Activated T-cell treated with anti-CD3 and anti-CD28 coated beads, Interleukin-2, amount 50 U/mL, for 48 hours (primary cell): ENCODE measurements around the gene CCS.
"Not testable (repeated sequence)": the region's sequence is repeated elsewhere in the genome, so short reads cannot be mapped to it uniquely, and the experiment has no call there.

Experiments used
- DNase-seq, 2 experiments: peaks; one replicate each; pipeline ENCODE4 v3.0.0-alpha.2; 2020

Gene CCS

DNA sequence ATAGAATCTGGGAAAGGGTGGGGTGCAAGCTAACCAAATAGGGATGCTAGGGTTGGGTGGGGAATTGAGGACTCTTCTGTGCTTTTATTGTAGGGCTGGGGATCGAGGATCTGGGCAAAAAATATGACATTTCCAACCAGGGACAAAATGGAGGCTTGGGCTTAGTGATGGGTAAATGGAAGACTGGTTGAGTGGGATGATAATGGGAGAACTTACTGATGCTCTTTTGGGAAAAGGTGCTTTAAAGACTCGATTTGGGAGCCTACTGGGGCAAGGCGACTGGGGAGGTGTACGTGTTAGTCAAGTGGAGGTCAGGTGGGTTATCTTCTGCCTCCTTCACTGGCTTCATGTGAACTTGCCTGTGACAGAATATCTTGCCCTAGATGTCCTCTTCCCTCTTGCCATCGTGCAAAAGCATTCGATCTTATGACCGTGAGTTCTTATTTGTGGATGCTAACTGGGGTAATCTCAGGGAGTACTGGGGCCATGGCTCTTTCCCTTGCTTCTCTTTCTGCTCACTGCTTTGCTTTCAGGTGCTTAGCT is 35.1 kb downstream of the CCS start:
- no peak for DNase-seq

GRCh38 chr11:66629356-66629755 is 36.4 kb downstream of the CCS start:
- no peak for DNase-seq

DNA sequence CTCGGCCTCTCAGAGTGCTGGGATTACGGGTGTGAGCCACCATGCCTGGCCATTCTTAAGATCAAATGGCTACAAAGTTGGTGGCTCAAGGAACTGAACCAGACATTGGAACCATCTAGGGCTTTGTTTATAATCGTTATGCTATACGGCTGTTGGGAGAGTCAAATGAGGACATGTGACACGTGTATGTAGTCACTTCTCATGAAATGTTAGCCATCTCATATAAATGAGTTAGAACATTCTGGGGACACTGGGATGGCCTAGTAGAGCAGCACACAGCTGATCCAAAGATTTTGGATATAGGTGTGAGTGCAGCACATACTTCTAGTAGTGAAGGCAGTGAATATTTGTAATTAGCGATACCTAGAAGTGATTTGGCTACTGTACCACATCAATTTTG is 38.9 kb downstream of the CCS start:
- DNase-seq: no peak

GRCh38 chr11:66632952-66633351 is 40.0 kb downstream of the CCS start:
- DNase-seq: no peak

- DNase-seq: no peak
These were observed 43.4 kb downstream of the CCS start for GRCh38 chr11:66636411-66636810.

DNA sequence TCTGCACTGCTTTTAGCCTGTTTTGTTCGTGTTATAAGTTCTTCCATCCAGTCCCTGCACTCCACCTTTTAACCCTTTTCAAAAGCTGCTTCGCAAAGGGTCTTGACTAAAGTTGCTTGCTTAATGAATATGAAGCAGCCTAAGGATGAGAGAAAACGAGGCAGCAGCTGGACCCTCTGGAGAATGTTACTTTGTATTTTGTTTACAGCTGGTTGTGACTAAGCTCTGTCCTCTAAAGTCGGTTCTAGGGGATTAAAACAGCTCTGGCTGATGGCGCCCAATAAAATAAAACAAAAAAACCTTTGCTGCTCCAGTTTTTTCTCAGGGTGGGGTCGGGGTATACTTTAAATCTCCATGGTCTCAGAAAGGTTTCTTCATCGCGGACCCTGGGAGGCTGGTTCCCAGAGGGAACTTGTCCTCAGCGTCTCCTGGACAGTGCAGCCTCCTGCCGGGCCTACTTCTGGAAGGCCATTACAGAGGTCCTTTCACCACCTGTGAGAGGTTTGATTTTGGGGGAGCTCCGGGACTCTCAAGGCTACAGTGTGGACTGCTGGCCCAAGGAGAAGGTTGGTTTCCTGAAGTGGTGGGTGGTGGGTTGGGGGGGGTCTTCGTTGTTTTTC is 44.7 kb downstream of the CCS start:
- no peak for DNase-seq

GRCh38 chr11:66638177-66639065 is 45.4 kb downstream of the CCS start, which contains the start of gene RBM4:
TSS of gene RBM4 (plus strand) at chr11:66638703. CDS start at chr11:66639712, 1,009 bp downstream.
- DNase-seq: peak; percentile 95

- peak in 1 of 2 experiments; percentile 53 for DNase-seq
These were observed 46.3 kb downstream of the CCS start for GRCh38 chr11:66639066-66639813.

DNA sequence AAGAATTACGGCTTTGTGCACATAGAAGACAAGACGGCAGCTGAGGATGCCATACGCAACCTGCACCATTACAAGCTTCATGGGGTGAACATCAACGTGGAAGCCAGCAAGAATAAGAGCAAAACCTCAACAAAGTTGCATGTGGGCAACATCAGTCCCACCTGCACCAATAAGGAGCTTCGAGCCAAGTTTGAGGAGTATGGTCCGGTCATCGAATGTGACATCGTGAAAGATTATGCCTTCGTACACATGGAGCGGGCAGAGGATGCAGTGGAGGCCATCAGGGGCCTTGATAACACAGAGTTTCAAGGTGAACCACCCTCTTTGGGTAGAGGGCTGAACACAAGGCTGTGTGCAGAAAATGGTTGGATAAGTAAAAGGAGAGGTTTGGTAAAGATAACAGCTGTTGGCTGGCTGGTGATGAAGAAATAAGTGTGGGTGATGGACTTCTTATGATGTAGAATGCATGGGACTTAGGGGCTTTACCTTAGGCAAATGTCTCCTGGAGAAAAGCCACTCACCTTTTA is 46.9 kb downstream of the CCS start:
- DNase-seq: not testable (repeated sequence)

GRCh38 chr11:66641834-66642233 is 48.8 kb downstream of the CCS start:
- DNase-seq: no peak

DNA sequence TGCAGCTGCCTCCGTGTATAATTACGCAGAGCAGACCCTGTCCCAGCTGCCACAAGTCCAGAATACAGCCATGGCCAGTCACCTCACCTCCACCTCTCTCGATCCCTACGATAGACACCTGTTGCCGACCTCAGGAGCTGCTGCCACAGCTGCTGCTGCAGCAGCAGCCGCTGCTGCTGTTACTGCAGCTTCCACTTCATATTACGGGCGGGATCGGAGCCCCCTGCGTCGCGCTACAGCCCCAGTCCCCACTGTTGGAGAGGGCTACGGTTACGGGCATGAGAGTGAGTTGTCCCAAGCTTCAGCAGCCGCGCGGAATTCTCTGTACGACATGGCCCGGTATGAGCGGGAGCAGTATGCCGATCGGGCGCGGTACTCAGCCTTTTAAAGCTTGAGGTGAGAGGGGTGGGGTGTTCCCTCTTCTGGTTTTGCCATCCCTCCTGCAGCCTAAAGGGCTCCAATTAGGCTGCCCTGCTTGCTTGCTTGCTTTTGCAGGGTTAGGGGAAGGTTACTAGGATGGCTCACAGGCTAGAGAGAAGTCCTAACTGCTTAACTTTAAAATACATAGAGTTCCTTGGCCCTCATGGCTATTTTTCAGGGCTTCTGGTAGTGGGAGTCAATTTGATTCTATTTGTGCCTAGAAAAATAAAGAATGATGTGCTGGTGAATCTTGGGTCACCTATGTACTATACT is 50.9 kb downstream of the CCS start:
- DNase-seq: no peak

DNA sequence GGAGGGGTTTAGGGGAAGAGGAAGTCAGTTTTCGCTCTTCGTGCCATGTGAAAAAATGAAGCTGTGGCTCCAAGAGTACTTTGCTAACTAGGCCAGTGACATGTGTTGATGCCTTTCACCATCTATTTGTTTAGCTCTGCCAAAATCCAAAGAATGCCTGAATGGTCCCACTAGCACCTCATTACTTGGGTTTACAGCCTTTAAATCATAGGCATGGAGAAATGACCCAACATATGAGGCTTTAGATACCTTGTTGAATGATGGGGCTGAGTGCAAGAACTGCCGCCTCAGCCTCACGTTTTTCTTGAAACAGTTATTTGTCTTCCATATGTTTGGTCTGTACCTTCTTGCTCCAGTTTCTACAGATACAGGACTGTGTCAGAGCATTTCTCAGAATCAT is 53.8 kb downstream of the CCS start:
- DNase-seq: no peak

- no peak for DNase-seq
These were observed 56.9 kb downstream of the CCS start for GRCh38 chr11:66649903-66650302.

GRCh38 chr11:66651016-66651415 is 58.0 kb downstream of the CCS start:
- DNase-seq: no peak

- no peak for DNase-seq
These were observed 59.7 kb downstream of the CCS start for GRCh38 chr11:66652651-66653050.

DNA sequence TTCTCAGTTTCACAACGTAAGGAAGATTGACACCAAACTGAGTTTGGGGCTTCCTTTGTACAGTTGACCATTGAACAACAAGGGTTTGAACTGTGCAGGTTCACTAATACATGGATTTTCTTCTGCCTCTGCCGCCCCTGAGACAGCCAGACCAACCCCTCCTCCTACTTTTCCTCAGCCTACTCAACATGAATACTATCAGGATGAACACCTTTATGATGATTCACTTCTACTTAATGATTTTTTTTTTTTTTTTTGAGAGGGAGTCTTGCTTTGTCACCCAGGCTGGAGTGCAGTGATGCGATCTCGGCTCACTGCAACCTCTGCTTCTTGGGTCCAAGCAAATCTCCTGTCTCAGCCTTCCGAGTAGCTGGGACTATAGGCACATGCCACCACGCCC is 60.1 kb downstream of the CCS start:
- DNase-seq: no peak
